Measurements from ENCODE around the gene ZNF501. TPM values are rescaled to one million over a fixed set of nuclear protein-coding genes. Genes with fewer than 3 reads are reported as not detected.

The ZNF501 gene
- total RNA-seq, 1 donor from 2014 or later, result 10.6 TPM

Other genes starting within 250 kb of the ZNF501 start
- 9.1 TPM for gene ZKSCAN7, start 174.4 kb upstream of the ZNF501 start, total RNA-seq
- gene ZNF660, start 144.7 kb upstream of the ZNF501 start, total RNA-seq, result 3.4 TPM
- gene ZNF197, start 104.6 kb upstream of the ZNF501 start, total RNA-seq, result 28.8 TPM
- gene ZNF35, start 80.9 kb upstream of the ZNF501 start, total RNA-seq, result 13.6 TPM
- gene ZNF502, start 17.0 kb upstream of the ZNF501 start, total RNA-seq, result 10.5 TPM
- gene KIAA1143, start 32.0 kb downstream of the ZNF501 start, total RNA-seq, result 31.8 TPM
- 8.8 TPM for gene KIF15, start 32.2 kb downstream of the ZNF501 start, total RNA-seq
- gene TMEM42, start 132.3 kb downstream of the ZNF501 start, total RNA-seq, result 9.7 TPM
- not detected for gene TGM4, start 145.0 kb downstream of the ZNF501 start, total RNA-seq
- gene ZDHHC3, start 246.5 kb downstream of the ZNF501 start, total RNA-seq, result 47.5 TPM
- gene EXOSC7, start 246.6 kb downstream of the ZNF501 start, total RNA-seq, result 49.7 TPM